Liver (tissue), 9 donors: ENCODE measurements around the gene PDE9A. TPM values are rescaled to one million over a fixed set of nuclear protein-coding genes. Genes with fewer than 3 reads are reported as not detected.

Experiments
- DNase-seq: peaks from one replicate; pipeline ENCODE4 v3.0.0-alpha.2; 2017; ENCODE audit warnings: low spot score
- H3K27ac ChIP-seq, 2 donors: one replicate each; pipeline ENCODE4 v1.7.0; 2013; ENCODE audit warnings: inconsistent platforms in 2 of 2, low read length in 2 of 2, control low read depth in 1 of 2, low read depth in 1 of 2, mild to moderate bottlenecking in 1 of 2
- H3K27me3 ChIP-seq, 4 donors: one replicate each; pipeline versions ENCODE4 v1.6.1 to v1.7.0; 2013; ENCODE audit warnings: low read length in 3 of 4, inconsistent platforms in 1 of 4, mild to moderate bottlenecking in 1 of 4, moderate library complexity in 1 of 4; ENCODE audit not compliant: control insufficient read depth in 4 of 4, insufficient read depth in 4 of 4
- H3K36me3 ChIP-seq, 4 donors: one replicate each; pipeline versions ENCODE4 v1.6.1 to v1.7.0; 2013; ENCODE audit warnings: low read length in 3 of 4, mild to moderate bottlenecking in 3 of 4, low read depth in 1 of 4, moderate library complexity in 1 of 4; ENCODE audit not compliant: control insufficient read depth in 4 of 4, insufficient read depth in 3 of 4
- H3K4me1 ChIP-seq, 4 donors: one replicate each; pipeline versions ENCODE4 v1.6.1 to v1.7.0; 2013; ENCODE audit warnings: low read length in 3 of 4, mild to moderate bottlenecking in 3 of 4, moderate library complexity in 1 of 4; ENCODE audit not compliant: control insufficient read depth in 4 of 4, insufficient read depth in 4 of 4
- H3K4me3 ChIP-seq, 3 donors: one replicate each; pipeline versions ENCODE4 v1.6.1 to v1.7.0; 2013; ENCODE audit warnings: low read length in 3 of 3, control low read depth in 1 of 3, low read depth in 1 of 3, mild to moderate bottlenecking in 1 of 3
- H3K9ac ChIP-seq, 2 donors: one replicate each; pipeline ENCODE4 v1.7.0; 2013; ENCODE audit warnings: low read length in 2 of 2, mild to moderate bottlenecking in 2 of 2, moderate library complexity in 2 of 2, control low read depth in 1 of 2, low read depth in 1 of 2
- H3K9me3 ChIP-seq, 4 donors: one replicate each; pipeline versions ENCODE4 v1.6.1 to v1.7.0; 2013; ENCODE audit warnings: low read length in 3 of 4; ENCODE audit not compliant: control insufficient read depth in 4 of 4
- EGR1 ChIP-seq, 2 donors: IDR thresholded peaks; 2 replicates each; pipeline ENCODE4 v1.6.1; 2016 to 2018; ENCODE audit warnings: antibody characterized with exemption in 2 of 2, low read depth in 2 of 2
- FOXA1 ChIP-seq: IDR thresholded peaks from 2 replicates; pipeline ENCODE4 v1.6.1; 2016; ENCODE audit warnings: antibody characterized with exemption
- FOXA2 ChIP-seq: IDR thresholded peaks from 2 replicates; pipeline ENCODE4 v1.6.1; 2016; ENCODE audit warnings: antibody characterized with exemption
- GABPA ChIP-seq, 2 donors: IDR thresholded peaks in 1 of 2; conservative IDR thresholded peaks in 1 of 2; 2 replicates each; pipeline ENCODE4 v1.6.1; 2016; ENCODE audit warnings: antibody characterized with exemption in 2 of 2, mild to moderate bottlenecking in 1 of 2, moderate library complexity in 1 of 2
- HNF4A ChIP-seq, 2 donors: conservative IDR thresholded peaks; 2 replicates each; pipeline ENCODE4 v1.6.1; 2016; ENCODE audit warnings: antibody characterized with exemption in 2 of 2, mild to moderate bottlenecking in 2 of 2
- HNF4G ChIP-seq: IDR thresholded peaks from 2 replicates; pipeline ENCODE4 v1.6.1; 2016; ENCODE audit warnings: antibody characterized with exemption
- JUND ChIP-seq, 2 donors: IDR thresholded peaks; 2 replicates each; pipeline ENCODE4 v1.6.1; 2016; ENCODE audit warnings: antibody characterized with exemption in 2 of 2
- NR2F2 ChIP-seq: IDR thresholded peaks from 2 replicates; pipeline ENCODE4 v1.6.1; 2016; ENCODE audit warnings: antibody characterized with exemption
- RAD21 ChIP-seq, 2 donors: IDR thresholded peaks; 2 replicates each; pipeline ENCODE4 v1.6.1; 2016; ENCODE audit warnings: antibody characterized with exemption in 2 of 2, mild to moderate bottlenecking in 2 of 2
- RXRA ChIP-seq, 2 donors: IDR thresholded peaks; 2 replicates each; pipeline ENCODE4 v1.6.1; 2017 to 2018; ENCODE audit warnings: antibody characterized with exemption in 2 of 2, mild to moderate bottlenecking in 1 of 2
- SP1 ChIP-seq: IDR thresholded peaks from 2 replicates; pipeline ENCODE4 v1.6.1; 2018; ENCODE audit warnings: antibody characterized with exemption, mild to moderate bottlenecking
- TAF1 ChIP-seq: conservative IDR thresholded peaks from 2 replicates; pipeline ENCODE4 v1.6.1; 2016; ENCODE audit warnings: antibody characterized with exemption, mild to moderate bottlenecking
- YY1 ChIP-seq: IDR thresholded peaks from 2 replicates; pipeline ENCODE4 v1.6.1; 2016; ENCODE audit warnings: antibody characterized with exemption, mild to moderate bottlenecking
- WGBS: extraction: QIAGEN DNeasy Blood & Tissue Kit; methylation state at CpG from one replicate; pipeline ENCODE4 v1.1.7; 2013; 5-methylcytosine and 5-hydroxymethylcytosine counted together
- polyA plus RNA-seq, 2 donors: library from polyadenylated mRNA; stranded (reverse) in 1 of 2; unstranded in 1 of 2; fragments of 200-250 nt in 1 of 2; fragments of >200 nt in 1 of 2; fragmentation: Nextera tagmentation in 1 of 2; extraction: Ambion mirVana in 1 of 2; gene quantifications; one replicate each; pipeline versions ENCODE4 v1.2.1 to v1.2.3, GENCODE V29; 2013 to 2015
- total RNA-seq, 2 donors: library from RNA; depleted of rRNA; stranded (reverse); fragments of >200 nt; gene quantifications; one replicate each; pipeline ENCODE4 v1.2.3, GENCODE V29; 2014
- TF ChIP-seq, protein P1 (sequence below): IDR thresholded peaks from 2 replicates; pipeline ENCODE4 v1.6.1; 2016; ENCODE audit warnings: antibody characterized with exemption
- TF ChIP-seq, protein P2 (sequence below): IDR thresholded peaks from 2 replicates; pipeline ENCODE4 v1.6.1; 2016; ENCODE audit warnings: antibody characterized with exemption, mild to moderate bottlenecking
- TF ChIP-seq, protein P3 (sequence below): IDR thresholded peaks from 2 replicates; pipeline ENCODE4 v1.6.1; 2016; ENCODE audit warnings: antibody characterized with exemption
- TF ChIP-seq, protein P4 (sequence below): IDR thresholded peaks from 2 replicates; pipeline ENCODE4 v1.6.1; 2016; ENCODE audit warnings: antibody characterized with exemption
- TF ChIP-seq, protein P5 (sequence below): fragments of 150-350 bp; IDR thresholded peaks from 2 replicates; pipeline ENCODE4 v1.5.1; 2017; ENCODE audit warnings: improper control_type of control experiment, low read depth, low read length; ENCODE audit not compliant: missing input control
- donor health status: healthy.
- donor health status: healthy.
- donor health status: healthy.
- donor health status: healthy.
- donor health status: healthy.

Gene PDE9A
- total and polyA plus RNA-seq, 4 donors: 1.5 to 4.2 (median 2.7) TPM

DNA sequence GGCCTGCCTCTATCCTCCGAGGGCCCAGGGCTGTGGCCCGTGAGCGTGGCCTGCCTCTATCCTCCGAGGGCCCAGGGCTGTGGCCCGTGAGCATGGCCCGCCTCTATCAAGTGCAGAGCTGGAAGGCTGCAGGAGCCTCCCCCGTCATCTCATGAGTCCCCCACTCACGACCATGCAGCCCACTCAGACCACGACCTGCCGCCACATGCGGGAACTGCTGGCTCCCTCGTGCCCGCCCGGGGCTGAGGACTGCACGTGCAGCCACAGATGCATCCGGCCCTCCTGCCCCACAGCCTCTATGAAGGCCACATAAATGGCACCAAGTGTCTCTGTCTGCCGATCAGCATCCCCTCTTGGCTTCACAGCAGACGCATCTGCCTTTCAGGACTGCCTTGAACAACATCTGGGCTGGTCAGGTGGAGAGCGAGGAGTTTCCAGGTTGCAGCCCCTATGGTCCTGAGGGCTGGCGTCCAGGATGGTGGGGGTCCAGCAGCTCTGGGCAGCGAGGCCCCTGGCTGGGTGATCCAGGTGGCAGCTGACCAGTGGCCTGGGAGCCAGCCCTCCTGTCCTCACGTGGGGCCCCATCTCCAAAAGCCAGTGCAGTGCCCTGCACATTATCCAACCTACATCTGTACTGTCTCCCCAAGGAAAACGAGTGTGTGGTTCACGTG lies 103.3 kb downstream of the PDE9A start:
- TF ChIP-seq, protein P1, sequence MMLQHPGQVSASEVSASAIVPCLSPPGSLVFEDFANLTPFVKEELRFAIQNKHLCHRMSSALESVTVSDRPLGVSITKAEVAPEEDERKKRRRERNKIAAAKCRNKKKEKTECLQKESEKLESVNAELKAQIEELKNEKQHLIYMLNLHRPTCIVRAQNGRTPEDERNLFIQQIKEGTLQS: no peak
- TF ChIP-seq NR2F2 (no peak), RAD21 (IDR thresholded peaks at IDR 0.05) (no peak), HNF4A (conservative IDR thresholded peaks at IDR 0.05) (no peak), YY1 (no peak), TAF1 (no peak), GABPA (IDR thresholded peaks at IDR 0.05 in 1 of 2, conservative IDR thresholded peaks at IDR 0.05 in 1 of 2) (no peak), FOXA2 (no peak), SP1 (no peak), FOXA1 (no peak), RXRA (IDR thresholded peaks at IDR 0.05) (no peak)
- TF ChIP-seq, protein P2, sequence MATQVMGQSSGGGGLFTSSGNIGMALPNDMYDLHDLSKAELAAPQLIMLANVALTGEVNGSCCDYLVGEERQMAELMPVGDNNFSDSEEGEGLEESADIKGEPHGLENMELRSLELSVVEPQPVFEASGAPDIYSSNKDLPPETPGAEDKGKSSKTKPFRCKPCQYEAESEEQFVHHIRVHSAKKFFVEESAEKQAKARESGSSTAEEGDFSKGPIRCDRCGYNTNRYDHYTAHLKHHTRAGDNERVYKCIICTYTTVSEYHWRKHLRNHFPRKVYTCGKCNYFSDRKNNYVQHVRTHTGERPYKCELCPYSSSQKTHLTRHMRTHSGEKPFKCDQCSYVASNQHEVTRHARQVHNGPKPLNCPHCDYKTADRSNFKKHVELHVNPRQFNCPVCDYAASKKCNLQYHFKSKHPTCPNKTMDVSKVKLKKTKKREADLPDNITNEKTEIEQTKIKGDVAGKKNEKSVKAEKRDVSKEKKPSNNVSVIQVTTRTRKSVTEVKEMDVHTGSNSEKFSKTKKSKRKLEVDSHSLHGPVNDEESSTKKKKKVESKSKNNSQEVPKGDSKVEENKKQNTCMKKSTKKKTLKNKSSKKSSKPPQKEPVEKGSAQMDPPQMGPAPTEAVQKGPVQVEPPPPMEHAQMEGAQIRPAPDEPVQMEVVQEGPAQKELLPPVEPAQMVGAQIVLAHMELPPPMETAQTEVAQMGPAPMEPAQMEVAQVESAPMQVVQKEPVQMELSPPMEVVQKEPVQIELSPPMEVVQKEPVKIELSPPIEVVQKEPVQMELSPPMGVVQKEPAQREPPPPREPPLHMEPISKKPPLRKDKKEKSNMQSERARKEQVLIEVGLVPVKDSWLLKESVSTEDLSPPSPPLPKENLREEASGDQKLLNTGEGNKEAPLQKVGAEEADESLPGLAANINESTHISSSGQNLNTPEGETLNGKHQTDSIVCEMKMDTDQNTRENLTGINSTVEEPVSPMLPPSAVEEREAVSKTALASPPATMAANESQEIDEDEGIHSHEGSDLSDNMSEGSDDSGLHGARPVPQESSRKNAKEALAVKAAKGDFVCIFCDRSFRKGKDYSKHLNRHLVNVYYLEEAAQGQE: no peak
- TF ChIP-seq, protein P3, sequence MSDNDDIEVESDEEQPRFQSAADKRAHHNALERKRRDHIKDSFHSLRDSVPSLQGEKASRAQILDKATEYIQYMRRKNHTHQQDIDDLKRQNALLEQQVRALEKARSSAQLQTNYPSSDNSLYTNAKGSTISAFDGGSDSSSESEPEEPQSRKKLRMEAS: no peak
- TF ChIP-seq, protein P4, sequence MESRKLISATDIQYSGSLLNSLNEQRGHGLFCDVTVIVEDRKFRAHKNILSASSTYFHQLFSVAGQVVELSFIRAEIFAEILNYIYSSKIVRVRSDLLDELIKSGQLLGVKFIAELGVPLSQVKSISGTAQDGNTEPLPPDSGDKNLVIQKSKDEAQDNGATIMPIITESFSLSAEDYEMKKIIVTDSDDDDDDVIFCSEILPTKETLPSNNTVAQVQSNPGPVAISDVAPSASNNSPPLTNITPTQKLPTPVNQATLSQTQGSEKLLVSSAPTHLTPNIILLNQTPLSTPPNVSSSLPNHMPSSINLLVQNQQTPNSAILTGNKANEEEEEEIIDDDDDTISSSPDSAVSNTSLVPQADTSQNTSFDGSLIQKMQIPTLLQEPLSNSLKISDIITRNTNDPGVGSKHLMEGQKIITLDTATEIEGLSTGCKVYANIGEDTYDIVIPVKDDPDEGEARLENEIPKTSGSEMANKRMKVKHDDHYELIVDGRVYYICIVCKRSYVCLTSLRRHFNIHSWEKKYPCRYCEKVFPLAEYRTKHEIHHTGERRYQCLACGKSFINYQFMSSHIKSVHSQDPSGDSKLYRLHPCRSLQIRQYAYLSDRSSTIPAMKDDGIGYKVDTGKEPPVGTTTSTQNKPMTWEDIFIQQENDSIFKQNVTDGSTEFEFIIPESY: no peak
- peaks cover 0 to 9% (median 3%) of the 10 kb centered on the region in 4 donors for H3K4me1 ChIP-seq
- H3K9me3 ChIP-seq: no peaks in the 10 kb centered on the region
- no peaks in the 10 kb centered on the region for H3K36me3 ChIP-seq
- H3K4me3 ChIP-seq: no peak overlapping the region
- H3K9ac ChIP-seq: no peak overlapping the region
- no peak overlapping the region for H3K27ac ChIP-seq
- no peaks in the 10 kb centered on the region for H3K27me3 ChIP-seq
- WGBS: 96% methylated on average over 24 of the region's 24 CpGs
- no peak for DNase-seq

DNA sequence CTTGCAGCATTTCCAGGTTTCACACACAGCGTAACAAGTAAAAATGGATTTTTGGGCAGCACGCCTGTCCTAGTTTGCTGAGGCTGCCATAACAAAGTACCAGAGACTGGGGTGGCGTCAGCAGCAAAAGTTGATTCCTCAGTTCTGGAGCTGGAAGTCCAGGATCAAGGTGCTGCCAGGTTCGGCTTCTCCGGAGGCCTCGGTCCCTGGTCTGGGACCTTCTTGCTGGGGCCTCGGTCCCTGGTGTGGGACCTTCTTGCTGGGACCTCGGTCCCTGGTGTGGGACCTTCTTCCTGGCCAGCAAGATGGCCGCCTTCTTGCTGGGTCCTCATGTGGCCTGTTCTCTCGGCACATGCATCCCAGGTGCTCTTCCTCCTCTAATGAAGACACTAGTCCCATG lies 104.0 kb downstream of the PDE9A start:
- Histone ChIP-seq H3K4me3 (no peak overlapping the region), H3K9me3 (no peaks in the 10 kb centered on the region), H3K36me3 (no peaks in the 10 kb centered on the region), H3K4me1 (peaks cover 0 to 9% (median 3%) of the 10 kb centered on the region in 4 donors), H3K27me3 (no peaks in the 10 kb centered on the region), H3K27ac (no peak overlapping the region), H3K9ac (no peak overlapping the region)
- no peak for DNase-seq
- 96% methylated on average over 10 of the region's 10 CpGs for WGBS
- no peak for TF ChIP-seq JUND (IDR thresholded peaks at IDR 0.05)
- TF ChIP-seq RXRA (IDR thresholded peaks at IDR 0.05): no peak
- no peak for TF ChIP-seq TAF1
- TF ChIP-seq, protein P5, sequence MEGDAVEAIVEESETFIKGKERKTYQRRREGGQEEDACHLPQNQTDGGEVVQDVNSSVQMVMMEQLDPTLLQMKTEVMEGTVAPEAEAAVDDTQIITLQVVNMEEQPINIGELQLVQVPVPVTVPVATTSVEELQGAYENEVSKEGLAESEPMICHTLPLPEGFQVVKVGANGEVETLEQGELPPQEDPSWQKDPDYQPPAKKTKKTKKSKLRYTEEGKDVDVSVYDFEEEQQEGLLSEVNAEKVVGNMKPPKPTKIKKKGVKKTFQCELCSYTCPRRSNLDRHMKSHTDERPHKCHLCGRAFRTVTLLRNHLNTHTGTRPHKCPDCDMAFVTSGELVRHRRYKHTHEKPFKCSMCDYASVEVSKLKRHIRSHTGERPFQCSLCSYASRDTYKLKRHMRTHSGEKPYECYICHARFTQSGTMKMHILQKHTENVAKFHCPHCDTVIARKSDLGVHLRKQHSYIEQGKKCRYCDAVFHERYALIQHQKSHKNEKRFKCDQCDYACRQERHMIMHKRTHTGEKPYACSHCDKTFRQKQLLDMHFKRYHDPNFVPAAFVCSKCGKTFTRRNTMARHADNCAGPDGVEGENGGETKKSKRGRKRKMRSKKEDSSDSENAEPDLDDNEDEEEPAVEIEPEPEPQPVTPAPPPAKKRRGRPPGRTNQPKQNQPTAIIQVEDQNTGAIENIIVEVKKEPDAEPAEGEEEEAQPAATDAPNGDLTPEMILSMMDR: no peak
- no peak for TF ChIP-seq RAD21 (IDR thresholded peaks at IDR 0.05)
- TF ChIP-seq FOXA2: no peak
- TF ChIP-seq, protein P1: no peak
- no peak for TF ChIP-seq HNF4G
- TF ChIP-seq, protein P2: no peak
- TF ChIP-seq FOXA1: no peak
- no peak for TF ChIP-seq YY1
- TF ChIP-seq GABPA (IDR thresholded peaks at IDR 0.05 in 1 of 2, conservative IDR thresholded peaks at IDR 0.05 in 1 of 2): no peak
- no peak for TF ChIP-seq NR2F2
- TF ChIP-seq SP1: no peak
- TF ChIP-seq, protein P3: no peak
- TF ChIP-seq HNF4A (conservative IDR thresholded peaks at IDR 0.05): no peak
- no peak for TF ChIP-seq EGR1 (IDR thresholded peaks at IDR 0.05; ENCODE audit: low read depth in 2 of 2)
